Ishikawa (cell line): ENCODE measurements around the gene FNBP1.

Source experiments
- CEBPB ChIP-seq: IDR thresholded peaks from 2 replicates; pipeline ENCODE4 v1.6.1; 2012
- CREB1 ChIP-seq: IDR thresholded peaks from 2 replicates; pipeline ENCODE4 v1.6.1; 2012; ENCODE audit warnings: low read depth
- EGR1 ChIP-seq: IDR thresholded peaks from 2 replicates; pipeline ENCODE4 v1.6.1; 2012
- EP300 ChIP-seq: IDR thresholded peaks from 2 replicates; pipeline ENCODE4 v1.6.1; 2012; ENCODE audit warnings: borderline replicate concordance
- FOXM1 ChIP-seq: IDR thresholded peaks from 2 replicates; pipeline ENCODE4 v1.6.1; 2012; ENCODE audit warnings: low read depth, borderline replicate concordance
- NFIC ChIP-seq: IDR thresholded peaks from 2 replicates; pipeline ENCODE4 v1.6.1; 2012
- RAD21 ChIP-seq: IDR thresholded peaks from 2 replicates; pipeline ENCODE4 v1.6.1; 2012; ENCODE audit warnings: low read depth
- TAF1 ChIP-seq: IDR thresholded peaks from 2 replicates; pipeline ENCODE4 v1.6.1; 2012; ENCODE audit warnings: low read depth, mild to moderate bottlenecking
- TCF12 ChIP-seq: IDR thresholded peaks from 2 replicates; pipeline ENCODE4 v1.6.1; 2012; ENCODE audit warnings: low read depth
- TEAD4 ChIP-seq: IDR thresholded peaks from 2 replicates; pipeline ENCODE4 v1.6.1; 2012
- YY1 ChIP-seq: IDR thresholded peaks from 2 replicates; pipeline ENCODE4 v1.6.1; 2012; ENCODE audit warnings: low read depth
- ZBTB7A ChIP-seq: IDR thresholded peaks from 2 replicates; pipeline ENCODE4 v1.6.1; 2012; ENCODE audit warnings: low read depth
- TF ChIP-seq, protein P1 (sequence below): IDR thresholded peaks from 2 replicates; pipeline ENCODE4 v1.6.1; 2012
- TF ChIP-seq, protein P2 (sequence below): IDR thresholded peaks from 2 replicates; pipeline ENCODE4 v1.6.1; 2012
- TF ChIP-seq, protein P3 (sequence below): IDR thresholded peaks from 2 replicates; pipeline ENCODE4 v1.6.1; 2012; ENCODE audit warnings: low read depth, mild to moderate bottlenecking

FNBP1 gene

DNA sequence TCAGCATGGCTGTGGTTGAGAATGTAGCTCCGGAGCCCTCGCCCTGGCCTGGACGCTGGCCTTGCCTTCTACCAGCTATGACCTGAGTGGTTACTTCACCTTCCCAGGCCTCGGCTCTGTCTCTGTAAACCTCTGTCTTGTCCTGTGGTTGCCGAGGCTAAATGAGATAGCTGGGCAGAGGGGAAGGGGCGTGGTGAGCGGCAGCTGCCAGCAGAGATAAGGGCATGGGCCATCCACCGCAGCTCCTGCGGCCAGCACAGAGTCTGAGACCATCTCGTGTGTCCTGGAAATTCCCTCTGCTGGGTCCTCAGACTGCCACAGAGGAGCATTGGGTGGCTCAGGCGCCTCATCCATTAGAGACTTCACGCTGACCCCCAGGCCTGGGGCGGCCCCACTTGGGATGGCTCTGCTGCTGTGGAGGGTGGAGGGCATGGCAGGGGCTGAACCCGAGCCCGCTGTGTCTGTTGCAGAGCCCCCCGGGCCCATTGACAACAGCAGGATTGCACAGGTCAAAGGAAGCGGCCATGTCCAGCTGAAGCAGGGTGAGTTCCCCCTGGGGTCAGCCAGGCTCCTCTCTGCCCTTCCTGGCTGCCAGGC lies 163.8 kb downstream of the FNBP1 start:
- TF ChIP-seq FOXM1 (no peak), TEAD4 (no peak)
- TF ChIP-seq, protein P1, sequence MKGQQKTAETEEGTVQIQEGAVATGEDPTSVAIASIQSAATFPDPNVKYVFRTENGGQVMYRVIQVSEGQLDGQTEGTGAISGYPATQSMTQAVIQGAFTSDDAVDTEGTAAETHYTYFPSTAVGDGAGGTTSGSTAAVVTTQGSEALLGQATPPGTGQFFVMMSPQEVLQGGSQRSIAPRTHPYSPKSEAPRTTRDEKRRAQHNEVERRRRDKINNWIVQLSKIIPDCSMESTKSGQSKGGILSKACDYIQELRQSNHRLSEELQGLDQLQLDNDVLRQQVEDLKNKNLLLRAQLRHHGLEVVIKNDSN = no peak

DNA sequence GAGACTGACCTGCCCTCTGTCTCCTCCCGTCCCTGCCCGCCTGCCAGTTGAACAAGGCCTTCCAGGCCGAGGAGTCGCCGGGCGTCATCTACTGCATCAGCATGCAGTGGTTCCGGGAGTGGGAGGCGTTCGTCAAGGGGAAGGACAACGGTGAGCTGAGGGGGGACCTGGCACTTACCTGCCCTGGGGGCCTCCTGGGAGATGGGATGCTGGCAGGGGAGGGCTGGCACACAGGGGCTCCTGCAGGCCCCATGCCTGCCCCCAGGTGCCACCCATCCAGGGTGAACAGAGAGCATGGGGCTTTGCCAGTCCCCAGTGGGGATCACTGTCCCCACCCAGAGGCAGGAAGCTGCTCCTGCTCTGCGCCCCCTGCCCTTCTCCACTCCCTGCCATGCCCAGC lies 164.7 kb downstream of the FNBP1 start:
- TF ChIP-seq FOXM1 (no peak), TAF1 (no peak), CREB1 (no peak), RAD21 (no peak), CEBPB (no peak)
- TF ChIP-seq, protein P2, sequence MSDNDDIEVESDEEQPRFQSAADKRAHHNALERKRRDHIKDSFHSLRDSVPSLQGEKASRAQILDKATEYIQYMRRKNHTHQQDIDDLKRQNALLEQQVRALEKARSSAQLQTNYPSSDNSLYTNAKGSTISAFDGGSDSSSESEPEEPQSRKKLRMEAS = no peak

DNA sequence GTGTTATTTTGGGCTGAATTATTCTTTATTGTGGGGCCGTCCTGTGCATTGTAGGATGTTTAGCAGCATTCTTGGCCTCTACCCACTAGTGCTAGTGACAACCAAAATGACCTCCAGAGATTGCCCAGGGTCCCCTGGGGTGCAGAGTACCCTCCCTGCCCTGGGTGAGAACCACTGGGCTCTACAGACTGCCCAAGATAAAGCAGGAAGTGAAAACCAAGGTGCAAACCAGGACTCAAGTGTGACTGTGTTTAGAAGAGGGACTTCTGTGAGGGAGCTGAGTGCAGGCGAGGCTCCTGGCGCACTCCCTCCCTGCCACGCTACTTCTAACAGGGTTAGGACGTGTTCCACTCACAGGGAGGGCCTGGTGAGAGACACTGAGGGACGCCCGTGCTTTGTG lies 166.2 kb downstream of the FNBP1 start:
- TF ChIP-seq CEBPB (no peak), TEAD4 (no peak), ZBTB7A (no peak), YY1 (no peak), TAF1 (no peak)

DNA sequence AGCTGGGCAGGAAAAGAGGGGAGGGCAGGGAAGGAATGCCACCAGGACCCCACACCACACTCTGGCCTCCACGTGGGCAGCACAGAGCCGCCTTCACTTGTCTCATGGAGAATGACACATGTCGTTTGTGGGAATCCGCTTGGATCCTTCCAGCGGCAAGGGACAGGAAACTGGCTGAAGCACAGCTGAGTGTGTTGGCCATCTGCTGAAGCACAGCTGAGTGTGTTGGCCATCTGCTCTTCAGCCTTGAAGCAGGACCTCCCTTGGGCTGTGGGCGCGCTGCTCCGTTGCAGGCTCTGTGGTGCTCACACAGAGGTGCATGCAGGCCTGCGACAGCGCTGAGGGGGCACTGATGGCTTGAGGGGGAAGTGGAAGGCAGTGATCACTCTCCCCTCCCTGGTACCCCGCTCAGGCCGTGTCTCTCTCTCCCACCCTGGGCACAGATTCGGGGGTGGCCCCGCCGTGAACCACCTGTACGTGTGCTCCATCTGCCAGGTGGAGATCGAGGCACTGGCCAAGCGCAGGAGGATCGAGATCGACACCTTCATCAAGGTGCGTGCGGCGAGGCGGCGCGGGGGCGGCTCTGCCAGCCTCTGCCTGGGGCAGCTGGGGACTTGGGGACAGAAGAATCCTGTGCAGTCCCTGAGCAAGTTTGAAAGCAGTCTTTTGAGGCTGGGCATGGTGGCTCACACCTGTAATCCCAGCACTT lies 167.1 kb downstream of the FNBP1 start:
- TF ChIP-seq TAF1 (no peak), RAD21 (no peak), TEAD4 (no peak)
- TF ChIP-seq, protein P2 = no peak

DNA sequence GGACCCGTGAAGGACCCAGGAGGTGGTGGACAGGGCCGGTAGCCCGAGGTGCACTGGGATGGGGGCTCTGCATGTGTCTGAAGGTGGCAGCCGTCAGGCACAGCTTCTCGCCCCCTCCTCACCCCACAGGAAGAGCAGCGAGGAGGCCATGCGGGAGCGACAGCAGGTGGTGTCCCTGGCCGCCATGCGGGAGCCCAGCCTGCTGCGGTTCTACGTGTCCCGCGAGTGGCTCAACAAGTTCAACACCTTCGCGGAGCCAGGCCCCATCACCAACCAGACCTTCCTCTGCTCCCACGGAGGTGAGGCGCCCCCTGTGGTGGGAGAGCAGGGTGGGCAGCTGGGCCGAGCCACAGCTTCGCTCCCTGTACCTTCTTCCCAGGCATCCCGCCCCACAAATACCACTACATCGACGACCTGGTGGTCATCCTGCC lies 167.8 kb downstream of the FNBP1 start:
- TF ChIP-seq NFIC (no peak), TCF12 (no peak), RAD21 (no peak), EGR1 (no peak), CREB1 (no peak), FOXM1 (no peak), EP300 (no peak), CEBPB (no peak), TEAD4 (no peak), YY1 (no peak), TAF1 (no peak)
- TF ChIP-seq, protein P3, sequence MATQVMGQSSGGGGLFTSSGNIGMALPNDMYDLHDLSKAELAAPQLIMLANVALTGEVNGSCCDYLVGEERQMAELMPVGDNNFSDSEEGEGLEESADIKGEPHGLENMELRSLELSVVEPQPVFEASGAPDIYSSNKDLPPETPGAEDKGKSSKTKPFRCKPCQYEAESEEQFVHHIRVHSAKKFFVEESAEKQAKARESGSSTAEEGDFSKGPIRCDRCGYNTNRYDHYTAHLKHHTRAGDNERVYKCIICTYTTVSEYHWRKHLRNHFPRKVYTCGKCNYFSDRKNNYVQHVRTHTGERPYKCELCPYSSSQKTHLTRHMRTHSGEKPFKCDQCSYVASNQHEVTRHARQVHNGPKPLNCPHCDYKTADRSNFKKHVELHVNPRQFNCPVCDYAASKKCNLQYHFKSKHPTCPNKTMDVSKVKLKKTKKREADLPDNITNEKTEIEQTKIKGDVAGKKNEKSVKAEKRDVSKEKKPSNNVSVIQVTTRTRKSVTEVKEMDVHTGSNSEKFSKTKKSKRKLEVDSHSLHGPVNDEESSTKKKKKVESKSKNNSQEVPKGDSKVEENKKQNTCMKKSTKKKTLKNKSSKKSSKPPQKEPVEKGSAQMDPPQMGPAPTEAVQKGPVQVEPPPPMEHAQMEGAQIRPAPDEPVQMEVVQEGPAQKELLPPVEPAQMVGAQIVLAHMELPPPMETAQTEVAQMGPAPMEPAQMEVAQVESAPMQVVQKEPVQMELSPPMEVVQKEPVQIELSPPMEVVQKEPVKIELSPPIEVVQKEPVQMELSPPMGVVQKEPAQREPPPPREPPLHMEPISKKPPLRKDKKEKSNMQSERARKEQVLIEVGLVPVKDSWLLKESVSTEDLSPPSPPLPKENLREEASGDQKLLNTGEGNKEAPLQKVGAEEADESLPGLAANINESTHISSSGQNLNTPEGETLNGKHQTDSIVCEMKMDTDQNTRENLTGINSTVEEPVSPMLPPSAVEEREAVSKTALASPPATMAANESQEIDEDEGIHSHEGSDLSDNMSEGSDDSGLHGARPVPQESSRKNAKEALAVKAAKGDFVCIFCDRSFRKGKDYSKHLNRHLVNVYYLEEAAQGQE = no peak
- TF ChIP-seq, protein P2 = no peak

DNA sequence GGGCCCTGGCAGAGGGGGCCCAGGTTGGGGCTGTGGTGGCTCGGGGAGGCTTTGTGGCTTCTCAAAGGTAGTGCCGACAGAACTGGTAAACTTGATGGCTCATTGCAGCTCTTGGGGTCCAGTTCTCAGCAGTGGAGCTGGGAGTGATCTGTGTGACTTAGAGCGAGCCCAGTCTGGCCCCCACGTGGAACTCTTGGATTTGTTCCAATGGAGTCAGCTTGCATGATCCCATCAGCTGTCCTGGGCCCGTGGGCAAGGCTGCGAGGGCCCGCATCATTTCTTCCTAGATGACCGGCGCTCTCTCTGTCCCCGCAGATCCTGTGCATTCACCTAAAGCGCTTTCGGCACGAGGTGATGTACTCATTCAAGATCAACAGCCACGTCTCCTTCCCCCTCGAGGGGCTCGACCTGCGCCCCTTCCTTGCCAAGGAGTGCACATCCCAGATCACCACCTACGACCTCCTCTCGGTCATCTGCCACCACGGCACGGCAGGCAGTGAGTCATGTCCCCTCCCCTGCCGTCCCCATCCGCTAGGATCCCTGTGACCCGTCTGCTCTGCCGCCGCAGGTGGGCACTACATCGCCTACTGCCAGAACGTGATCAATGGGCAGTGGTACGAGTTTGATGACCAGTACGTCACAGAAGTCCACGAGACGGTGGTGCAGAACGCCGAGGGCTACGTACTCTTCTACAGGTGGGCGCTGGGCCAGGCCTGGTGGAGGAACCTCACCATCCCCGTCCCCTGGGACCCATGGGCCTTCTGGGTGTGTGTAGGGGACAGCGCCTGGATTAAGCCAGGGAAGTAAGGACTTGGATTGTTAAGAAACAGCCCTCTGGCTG lies 168.5 kb downstream of the FNBP1 start:
- TF ChIP-seq, protein P3 = no peak
- no peak for TF ChIP-seq EP300
- no peak for TF ChIP-seq TCF12

DNA sequence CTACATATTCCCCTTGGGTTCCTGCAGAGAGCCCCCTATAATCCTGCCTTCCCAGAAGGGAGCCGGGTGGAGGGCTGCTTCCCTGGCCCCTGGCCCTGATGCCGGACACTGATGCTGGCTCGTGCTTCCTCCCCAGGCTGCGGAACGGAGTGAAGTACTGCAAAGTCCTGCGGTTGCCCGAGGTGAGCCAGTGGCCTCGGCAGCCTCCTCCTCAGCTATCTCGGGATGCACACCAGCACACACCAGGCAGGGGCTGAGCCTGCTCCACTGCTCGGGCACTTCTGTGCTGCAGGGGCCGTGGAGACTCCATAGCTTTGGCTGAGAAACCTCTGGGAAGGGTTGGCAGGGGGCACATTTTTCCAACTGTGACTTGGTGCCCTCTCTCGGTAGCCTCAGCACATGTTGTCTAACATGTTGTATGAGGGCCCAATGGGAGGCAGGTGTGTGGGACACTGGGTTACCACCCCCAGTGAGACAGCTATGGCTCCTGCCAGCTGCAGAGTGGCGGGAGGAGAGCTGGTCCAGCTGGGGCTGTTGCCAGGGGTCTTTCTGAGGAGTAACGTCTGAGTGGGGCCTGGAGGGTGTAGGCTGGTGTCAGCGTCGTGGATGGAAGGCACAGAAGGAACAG lies 169.3 kb downstream of the FNBP1 start:
- TF ChIP-seq RAD21 = no peak
- no peak for TF ChIP-seq TAF1
- TF ChIP-seq EGR1 = no peak
- no peak for TF ChIP-seq CREB1
- no peak for TF ChIP-seq TEAD4
- TF ChIP-seq, protein P3 = no peak
- TF ChIP-seq FOXM1 = no peak
- TF ChIP-seq TCF12 = no peak
- TF ChIP-seq CEBPB = no peak
- TF ChIP-seq, protein P2 = no peak
- no peak for TF ChIP-seq EP300
- no peak for TF ChIP-seq YY1
- no peak for TF ChIP-seq NFIC
- TF ChIP-seq, protein P1 = no peak
